Measurements from ENCODE around the gene TMEM217.

DNA sequence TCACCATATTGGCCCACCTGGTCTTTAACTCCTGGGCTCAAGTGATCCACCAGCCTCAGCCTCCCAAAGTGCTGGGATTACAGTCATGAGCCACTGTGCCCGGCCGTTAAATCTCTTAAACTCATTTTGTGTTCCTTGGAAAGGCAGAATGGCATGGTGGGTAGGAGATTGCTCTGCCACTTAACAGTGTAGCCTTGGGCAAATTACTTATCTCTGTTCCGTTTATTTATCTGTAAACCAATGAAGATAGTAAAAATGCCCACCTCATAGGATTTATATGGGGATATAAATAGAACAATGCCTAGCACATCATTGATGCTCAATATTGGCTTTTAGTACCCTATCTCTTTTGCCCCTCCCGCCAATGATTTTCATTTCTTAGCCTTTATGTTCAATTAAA is 95.2 kb downstream of the TMEM217 start:
- TF ChIP-seq SUZ12 (IDR thresholded peaks at IDR 0.05) (no peak), ZNF384 (IDR thresholded peaks at IDR 0.05) (no peak), FOXA1 (IDR thresholded peaks at IDR 0.05) (no peak)

Measured in HEK293T (cell line).